SIG-M5 treated with dmso at 0.1 percent for 504 hours (cell line): ENCODE measurements around the gene DNAH10.
A peak's percentile ranks its signal among the peaks of the same experiment; 100 is the strongest.

Experiments
- DNase-seq: peaks from one replicate; lab custom pipeline; 2025; ENCODE audit not compliant: unreplicated experiment; lab: John Stamatoyannopoulos, UW

Gene DNAH10

DNA sequence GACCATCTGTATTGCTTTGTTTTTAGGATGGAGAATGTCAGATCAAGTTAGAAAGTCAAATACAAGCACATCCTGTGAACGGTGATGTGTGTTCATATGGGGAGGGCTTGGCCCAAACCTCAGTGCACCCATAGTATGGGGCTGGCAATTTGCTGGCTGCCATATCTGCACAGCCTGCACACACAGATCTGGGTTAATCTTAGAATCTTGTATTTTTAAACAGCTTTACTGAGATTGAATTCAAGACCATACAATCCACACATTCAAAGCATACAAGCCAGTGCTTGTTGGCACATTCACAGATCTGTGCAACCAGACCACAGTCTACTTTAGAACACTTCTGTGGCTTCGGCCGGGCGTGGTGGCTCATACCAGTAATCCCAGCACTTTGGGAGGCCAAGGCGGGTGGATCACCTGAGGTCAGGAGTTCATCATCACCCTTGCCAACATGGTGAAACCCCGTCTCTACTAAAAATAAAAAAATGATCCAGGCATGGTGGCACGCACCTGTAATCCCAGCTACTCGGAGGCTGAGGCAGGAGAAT lies 120.1 kb downstream of the DNAH10 start:
- no peak for DNase-seq

DNA sequence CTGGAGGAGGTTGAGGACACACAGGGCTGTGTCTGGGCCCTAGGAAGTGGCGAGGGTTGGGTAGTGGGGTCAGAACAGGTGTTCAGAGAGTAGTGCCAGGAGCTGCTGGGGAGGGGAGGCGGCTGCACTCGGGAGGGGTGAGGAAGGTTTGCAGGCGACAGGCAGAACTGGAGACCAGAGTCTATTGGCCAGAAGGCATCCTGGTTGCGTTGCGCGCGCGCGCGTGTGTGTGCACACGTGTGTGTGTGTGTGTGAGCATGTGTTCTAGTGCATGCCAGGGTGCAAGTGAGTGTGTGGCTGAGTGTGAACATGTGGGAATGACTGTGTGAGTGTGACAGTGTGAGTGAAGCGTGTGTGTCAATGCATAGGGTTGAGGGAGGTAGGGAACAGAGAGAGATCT lies 124.2 kb downstream of the DNAH10 start:
- DNase-seq = no peak

DNA sequence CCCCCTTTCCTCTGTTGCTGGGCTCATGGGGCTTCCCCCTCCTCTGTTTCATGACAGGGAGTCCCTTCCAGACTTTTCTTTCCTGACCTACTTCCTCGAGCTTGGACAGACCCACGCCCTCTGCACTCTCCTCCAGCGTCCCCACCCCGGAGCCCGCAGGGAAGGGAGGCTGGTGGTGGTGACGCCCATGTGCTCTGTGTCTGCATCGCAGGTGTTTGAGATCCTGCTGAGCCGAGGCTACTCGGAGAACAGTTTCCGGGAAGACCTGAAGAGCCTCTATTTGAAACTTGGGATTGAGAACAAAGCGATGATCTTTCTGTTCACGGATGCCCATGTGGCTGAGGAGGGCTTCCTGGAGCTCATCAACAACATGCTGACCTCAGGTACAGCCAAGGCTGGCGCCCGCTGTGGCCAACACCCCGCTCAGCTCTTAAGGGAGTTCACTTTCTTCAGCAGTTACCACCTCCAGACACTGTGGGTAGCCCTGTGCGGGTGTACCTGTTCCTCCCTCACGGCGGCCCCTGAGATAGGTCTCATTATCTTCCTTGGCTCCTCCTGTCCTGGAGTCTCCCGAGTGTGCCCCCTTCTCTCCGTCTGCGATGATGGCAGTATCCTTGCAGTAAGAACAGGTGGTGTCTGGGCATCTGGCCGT lies 125.0 kb downstream of the DNAH10 start:
- no peak for DNase-seq

DNA sequence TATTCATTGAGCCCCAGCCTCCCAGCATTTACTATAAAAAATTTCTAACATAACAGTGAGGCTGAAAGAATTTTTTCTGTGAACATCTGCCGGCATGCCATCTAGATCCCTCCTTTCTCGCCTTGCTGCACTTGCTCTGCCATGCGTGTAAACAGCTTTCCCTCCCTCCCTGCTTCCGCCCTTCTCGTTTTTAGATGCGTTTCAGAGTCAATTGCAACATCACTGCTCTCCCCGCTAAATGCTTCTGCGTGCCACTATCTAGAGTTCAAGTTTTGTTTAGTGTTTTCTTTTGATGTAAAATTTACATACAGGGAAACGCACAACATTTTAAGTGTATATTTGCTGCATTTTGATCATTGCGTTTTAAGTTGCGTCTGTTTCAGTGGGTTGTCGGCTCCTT lies 126.9 kb downstream of the DNAH10 start:
- DNase-seq = peak; percentile 44

DNA sequence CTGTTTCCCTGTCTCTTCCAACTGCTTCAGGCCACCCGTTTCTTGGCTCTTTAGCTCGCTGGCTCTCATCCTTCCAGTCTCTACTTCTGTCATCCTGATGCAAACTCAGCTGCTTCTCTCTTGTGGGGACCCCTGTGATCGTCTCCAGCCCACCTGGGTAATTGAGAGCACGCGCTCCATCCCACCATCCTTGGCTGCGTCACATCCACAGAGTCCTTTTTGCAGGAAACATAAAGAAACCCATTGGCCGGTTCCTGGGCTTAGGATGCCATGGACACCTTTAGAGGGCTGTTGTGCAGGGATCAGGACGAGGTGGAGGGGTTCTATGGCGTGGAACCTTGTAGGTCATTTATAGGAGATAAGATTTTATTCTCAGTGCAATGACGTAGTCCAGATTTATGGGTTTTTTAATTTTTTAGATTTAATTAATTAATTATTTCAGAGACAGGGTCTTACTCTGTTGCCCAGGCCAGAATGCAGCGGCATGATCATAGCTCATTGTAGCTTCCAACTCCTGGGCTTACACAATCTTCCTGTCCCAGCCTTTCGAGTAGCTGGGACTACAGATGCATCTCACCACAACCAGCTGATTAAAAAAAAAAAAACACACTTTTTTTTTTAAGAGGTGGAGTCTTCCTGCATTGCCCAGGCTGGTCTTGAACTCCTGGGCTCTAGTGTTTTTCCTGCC lies 127.9 kb downstream of the DNAH10 start:
- DNase-seq = no peak

DNA sequence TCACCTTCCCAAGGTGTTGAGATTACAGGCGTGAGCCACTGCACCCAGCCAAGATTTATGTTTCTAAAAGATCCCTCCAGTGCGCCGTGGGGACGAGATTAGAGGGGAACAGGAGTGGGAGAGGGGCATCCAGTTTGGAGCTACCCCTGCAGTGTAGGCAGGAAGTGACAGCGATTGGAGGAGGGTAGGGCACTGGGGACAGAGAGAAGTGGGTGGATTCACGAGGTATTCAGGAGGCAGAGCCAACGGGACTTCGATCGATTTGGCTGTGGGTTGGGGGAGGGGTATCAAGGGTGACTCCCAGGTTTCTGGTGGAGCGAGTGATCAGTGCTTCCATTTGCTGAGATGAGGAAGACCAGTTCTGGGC lies 128.4 kb downstream of the DNAH10 start:
- no peak for DNase-seq

DNA sequence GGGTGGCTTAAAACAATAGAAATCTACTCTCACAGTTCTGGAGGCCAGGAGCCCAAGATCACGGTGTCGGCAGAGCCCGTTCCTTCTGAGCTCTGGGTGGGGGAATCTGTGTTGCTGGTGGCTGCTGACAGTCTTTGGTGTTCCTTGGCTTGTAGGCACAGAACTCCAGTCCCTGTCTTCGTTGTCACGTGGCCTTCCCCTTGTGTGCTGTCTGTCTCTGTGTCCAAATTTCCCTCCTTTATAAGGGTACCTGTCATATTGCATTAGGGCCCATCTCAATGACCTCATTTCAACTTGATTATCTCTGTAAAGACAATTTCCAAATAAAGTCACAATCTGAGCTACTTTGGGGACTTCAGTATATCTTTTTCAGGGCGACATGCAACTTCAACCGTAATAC lies 128.9 kb downstream of the DNAH10 start:
- no peak for DNase-seq

DNA sequence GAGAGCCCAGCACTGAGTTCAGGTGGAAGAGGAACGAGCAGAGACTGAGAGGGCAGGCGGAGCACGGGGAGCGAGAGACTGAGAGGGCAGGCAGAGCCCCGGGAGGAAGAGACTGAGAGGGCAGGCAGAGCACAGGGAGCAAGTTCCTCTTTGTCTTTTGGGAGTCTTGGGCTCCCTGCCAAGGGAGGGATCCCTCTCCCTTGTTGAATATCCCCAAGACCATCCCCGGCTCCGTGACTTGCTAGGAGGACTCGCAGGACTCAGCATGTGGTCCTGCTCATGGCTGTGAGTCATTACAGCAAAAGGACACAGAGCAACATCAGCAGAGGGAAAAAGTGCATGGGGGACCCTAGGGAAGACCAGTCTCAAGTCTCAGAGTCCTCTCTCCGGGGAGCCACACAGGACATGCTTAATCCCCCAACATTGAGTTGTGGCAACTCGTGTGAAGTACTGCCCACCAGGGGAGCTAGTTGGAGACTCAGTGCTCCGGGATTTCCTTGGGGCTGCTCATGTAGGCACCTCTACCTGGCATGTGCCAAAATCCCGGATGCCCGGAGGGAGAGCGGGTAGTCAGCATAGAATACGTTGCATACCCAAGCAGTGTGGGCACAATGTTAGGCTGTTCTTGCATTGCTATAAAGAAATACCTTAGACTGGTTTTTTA lies 129.5 kb downstream of the DNAH10 start:
- no peak for DNase-seq

DNA sequence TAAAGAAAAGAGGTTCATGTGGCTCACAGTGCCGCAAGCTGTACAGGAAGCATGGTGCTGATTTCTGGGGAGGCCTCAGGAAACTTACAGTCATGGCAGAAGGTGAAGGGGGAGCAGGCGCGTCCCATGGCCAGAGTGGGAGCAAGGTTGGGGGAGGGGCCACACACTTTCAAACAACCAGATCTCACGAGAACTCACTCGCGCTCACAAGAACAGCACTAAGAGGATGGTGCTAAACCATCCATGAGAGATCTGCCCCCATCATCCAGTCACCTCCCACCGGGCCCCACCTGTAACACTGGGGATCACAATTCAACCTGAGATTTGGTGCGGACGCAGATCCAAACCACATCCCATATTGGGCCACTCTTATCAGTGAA lies 130.1 kb downstream of the DNAH10 start:
- no peak for DNase-seq

DNA sequence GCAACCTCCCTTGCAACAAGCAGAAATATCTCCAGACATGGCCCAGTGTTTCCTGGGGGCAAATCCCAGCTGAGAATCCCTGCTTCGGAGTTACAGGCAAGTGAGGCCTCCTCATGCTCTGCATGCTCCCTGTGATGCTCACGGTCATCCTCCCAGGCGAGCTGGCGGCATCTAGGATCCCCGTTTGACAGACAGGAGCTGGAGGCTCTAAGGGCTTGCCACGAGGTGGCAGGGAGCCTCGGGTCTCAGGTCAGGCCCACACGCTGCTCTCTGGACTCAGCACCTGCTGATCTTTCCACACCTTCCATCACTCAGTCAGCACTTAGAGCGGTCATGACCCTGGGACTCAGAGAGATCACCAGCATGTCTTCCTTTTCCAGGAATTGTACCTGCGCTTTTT lies 130.8 kb downstream of the DNAH10 start:
- DNase-seq = no peak

DNA sequence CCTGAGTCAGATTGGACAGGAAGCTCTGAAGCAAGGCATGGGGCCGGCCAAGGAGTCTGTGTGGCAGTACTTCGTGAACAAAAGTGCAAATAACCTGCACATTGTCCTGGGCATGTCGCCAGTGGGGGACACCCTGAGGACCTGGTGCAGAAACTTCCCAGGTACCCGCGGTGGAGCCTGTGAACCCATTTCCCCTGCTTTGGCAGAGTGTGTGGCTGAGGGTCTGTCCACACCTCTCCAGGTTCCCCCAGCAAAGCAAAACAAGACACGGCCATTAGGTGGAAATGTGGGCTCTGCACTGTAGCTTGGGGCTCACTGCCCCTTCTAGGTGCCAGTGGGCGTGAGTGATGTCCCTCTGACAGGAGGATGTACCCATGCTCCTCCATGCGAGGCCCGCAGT lies 131.2 kb downstream of the DNAH10 start:
- DNase-seq = no peak

DNA sequence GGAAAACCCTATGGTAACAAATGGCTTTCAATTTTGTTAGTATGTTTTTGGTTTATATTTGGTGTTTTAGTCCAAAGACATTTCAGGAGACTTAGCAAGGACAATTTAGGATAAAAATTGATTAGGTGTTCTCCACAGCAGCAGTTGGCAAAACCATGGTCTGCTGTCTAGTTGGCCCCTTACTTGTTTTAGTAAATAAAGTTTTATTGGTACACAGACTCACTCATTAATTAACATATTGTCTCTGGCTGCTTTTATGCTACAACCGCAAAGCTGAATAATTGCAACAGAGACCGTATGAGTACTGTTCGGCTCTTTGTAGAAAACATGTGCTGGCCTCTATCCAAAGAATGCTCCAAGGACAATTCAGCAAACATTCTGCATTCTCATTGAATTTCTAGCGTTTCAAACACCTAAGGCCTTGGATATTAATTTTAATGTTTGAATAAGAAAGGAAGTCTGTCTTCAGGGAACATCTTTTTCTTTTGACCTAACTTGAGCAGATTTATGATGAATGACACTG lies 132.8 kb downstream of the DNAH10 start:
- no peak for DNase-seq

DNA sequence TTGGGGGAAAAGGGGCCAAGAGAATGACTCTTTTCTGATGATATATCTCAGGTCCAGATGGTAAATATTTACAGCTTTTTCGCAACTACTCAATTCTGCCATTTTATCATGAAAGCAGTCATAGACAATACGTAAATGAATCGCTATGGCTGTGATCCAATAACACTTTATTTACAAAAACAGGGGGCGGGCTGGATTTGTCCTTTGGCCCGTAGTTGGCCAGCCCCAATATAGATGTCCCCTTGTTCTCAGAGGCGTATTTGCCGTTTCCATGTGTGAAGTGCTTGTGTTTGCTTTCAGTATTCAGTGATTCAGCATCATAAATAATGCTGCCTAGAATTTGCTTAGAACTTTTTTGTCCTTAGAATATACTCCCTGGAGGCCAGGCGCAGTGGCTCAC lies 133.3 kb downstream of the DNAH10 start:
- DNase-seq = no peak

DNA sequence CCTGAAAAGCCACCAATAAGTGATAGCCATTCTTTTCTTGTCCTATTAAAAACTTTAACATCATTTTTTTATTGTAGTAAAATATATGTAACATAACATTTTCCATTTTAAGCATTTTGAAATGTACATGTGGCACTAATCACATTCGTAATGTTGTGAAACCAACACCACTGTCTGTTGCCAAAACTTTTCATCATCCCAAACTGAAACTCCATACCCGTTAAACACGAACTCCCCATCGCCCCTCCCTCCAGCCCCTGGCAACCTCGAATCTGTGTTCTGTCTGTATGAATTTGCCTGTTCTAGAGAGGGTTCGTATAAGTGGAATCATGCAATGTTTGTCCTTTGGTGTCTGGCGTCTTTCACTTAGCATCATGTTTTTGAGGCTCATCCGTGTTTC lies 134.7 kb downstream of the DNAH10 start:
- DNase-seq = no peak

DNA sequence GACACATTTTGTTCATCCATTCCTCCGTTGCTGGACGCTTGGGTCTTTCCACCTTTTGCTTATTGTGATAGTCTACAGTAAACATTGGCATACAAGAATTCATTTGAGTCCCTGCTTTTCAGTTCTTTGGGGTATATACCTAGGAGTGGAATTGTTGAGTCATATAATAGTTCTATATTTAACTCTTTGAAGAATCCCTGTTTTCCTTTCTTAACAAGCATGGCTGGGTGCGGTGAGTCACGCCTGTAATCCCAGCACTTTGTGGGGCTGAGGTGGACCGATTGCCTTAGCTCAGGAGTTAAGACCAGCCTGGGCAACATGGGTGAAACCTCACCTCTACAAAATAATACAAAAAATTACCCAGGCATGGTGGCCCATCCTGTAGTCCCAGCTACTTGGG lies 135.1 kb downstream of the DNAH10 start:
- no peak for DNase-seq

DNA sequence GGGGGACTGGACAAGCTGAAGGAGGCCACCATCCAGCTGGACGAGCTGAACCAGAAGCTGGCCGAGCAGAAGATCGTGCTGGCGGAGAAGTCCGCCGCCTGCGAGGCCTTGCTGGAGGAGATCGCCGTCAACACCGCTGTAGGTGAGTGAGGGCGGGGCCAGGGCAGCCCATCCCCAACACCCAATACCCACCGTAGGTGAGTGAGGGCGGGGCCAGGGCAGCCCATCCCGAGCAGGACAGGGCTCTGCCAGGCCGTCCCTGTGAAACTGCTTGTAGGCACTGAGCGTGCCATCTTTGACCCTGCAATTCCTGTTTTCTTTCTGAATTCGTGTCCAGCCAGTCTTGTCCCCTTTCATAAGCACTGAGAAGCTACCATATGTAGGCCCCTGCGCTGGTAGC lies 136.6 kb downstream of the DNAH10 start:
- DNase-seq = no peak

DNA sequence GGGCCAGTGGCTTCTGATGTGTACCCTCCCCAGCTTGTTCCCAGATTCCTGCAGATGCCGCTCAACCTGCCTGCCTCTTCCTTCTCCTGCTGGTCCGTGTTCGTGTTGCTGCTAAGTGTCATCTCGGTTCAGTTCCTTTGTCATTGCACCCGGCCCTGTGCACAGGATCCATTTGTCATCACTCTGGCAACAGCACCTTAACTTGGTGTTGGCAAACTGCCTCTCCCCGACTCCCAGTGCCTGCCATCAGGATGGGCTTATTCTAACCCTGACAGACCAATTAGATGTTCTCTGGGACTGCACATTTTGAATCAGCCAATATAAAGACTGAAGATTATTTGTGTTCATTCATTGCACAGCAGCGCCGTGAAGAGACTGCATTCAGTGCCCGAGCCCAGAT lies 137.3 kb downstream of the DNAH10 start:
- no peak for DNase-seq

DNA sequence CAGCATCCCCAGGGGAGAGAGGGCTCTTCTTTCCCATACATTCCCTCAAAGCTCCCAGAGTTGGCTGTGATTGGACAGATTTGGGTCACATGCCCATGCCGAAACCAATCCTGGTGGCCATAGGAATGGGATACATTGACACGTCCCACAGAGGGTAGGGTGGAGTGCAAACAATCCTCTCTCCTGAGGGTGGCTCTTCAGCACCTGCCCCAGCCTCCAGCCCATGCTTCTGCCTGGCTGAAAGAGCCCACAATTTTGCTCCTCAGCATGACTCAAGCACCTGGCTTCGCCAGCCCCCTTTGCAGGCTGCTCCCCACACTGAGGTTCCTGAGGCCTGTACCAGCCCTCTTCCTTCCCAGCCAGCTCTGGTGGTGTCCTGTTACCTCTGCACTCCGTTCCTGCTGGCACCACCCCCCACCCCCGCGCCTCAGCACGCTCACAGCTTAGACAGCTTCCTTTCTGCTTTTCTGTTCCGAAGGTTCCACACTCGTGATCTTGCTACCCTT lies 138.8 kb downstream of the DNAH10 start:
- no peak for DNase-seq

DNA sequence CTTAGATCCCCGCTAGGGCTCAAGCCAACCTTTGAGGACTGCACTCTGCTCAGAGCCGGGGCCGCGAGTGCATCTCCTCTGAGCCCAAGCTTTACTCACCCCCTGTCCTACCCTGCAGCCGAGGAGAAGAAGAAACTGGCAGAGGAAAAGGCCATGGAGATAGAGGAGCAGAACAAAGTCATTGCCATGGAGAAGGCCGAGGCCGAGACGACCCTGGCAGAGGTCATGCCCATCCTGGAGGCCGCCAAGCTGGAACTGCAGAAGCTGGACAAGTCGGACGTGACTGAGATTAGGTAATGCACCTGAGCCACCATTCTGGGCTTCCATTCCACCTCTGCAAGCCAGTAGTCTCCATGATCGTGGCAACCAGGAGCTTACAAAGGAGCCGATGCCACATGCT lies 140.7 kb downstream of the DNAH10 start:
- no peak for DNase-seq

DNA sequence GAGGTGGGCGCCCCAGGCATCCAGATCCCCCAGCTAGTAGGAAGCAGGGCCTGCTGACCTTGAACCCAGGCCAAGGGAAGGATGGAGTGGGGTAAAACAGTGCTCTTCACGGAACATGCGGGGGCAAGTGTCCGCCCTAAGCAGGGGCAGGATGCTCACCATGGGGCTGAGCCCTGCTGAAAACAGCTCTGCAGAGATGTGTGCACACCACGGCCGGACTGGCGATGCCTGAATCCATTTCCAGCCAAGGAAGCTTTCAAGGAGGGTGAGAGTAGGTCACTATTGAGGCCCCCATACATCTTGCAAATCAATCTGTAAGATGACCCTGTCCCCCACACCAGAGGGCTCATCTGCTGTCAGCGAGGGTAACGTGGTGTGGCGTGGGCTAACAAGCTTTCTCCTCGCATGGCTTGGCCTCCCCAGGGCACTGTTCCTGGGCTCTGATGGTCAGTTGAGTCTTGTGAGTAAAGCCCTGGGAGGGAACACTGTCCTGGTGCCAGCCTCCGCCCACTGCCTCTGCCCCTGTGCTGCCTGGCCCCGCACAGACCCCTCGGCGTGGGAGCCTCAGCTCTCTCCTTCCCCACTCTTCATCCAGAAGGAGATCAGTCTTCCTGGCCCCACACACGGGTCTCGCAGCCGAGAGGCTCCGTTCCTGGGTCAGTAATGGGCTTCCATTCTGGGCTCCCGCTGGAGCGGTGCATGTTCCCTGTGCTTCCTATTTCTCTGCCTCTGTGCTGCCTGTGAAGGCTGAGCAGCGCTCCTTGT lies 141.4 kb downstream of the DNAH10 start:
- no peak for DNase-seq

DNA sequence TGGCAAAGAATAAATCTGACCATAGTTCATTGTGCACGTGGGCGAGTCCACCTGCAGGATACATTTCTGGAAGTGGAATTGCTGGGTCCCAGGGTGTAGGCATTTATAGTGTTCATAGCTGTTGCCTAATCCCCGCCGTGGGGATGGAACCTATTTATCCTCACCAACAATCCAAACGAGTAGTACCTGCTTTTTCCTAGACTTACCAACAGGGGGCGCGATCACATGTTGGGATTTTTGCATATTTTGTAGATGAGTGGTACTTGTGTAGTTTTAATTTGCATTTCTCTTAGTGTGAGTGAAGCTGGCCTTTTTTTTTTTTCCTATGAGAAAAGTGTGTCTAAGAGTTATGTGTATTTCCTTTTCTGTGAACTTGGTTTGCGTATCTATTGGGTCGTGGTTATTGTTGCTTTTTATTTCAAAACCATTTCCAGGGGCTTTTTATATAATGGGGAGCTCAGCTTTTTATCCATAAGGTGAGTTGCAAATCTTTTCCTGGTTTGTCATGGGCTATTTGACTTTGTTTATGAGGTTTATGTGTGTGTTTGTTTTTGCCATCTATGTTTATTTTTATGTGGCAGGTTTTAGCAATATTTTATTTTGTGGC lies 143.3 kb downstream of the DNAH10 start:
- peak; percentile 70 for DNase-seq
